ENCODE data around the gene SH3PXD2B.

- TF ChIP-seq CTCF (conservative IDR thresholded peaks at IDR 0.05; ENCODE audit: low read length) (no peak), EZH2phosphoT487 (IDR thresholded peaks at IDR 0.05; ENCODE audit: borderline replicate concordance, low read depth, low read length) (no peak)
Measured at GRCh38 chr5:172336676-172337285, 117.5 kb downstream of the SH3PXD2B start.
